GM12878 (cell line): ENCODE data around the gene GDPD2. TPM values are rescaled to one million over a fixed set of nuclear protein-coding genes. Genes with fewer than 3 reads are reported as not detected.

Experiments
- ATAC-seq: fragments of 200-7000 bp; cut with Tn5 transposase; 3 replicates; pipeline ENCODE4 v1.9.1; 2020; ENCODE audit warnings: mild to moderate bottlenecking, moderate library complexity
- BruUV-seq: library from RNA; stranded (reverse); fragments of 400-500 nt; replicated peaks from 2 replicates; lab custom pipeline; 2021; lab: Mats Ljungman, UMichigan
- CTCF ChIA-PET: fragments of 300-600 bp; sonication (Branson Sonifier 250); formaldehyde crosslinking; extraction: SDS; loops from one replicate; lab custom pipeline; 2021; ENCODE audit warnings: inconsistent platforms; lab: Yijun Ruan, JAX
- POLR2A ChIA-PET: fragments of 350-600 bp; formaldehyde crosslinking; extraction: SDS; loops from one replicate; lab custom pipeline; 2021; ENCODE audit warnings: inconsistent platforms; lab: Charles Lee
- RAD21 ChIA-PET: fragments of 300-600 bp; sonication (Branson Sonifier 250); formaldehyde crosslinking; loops from one replicate; lab custom pipeline; 2023; ENCODE audit warnings: antibody characterized with exemption; ENCODE audit not compliant: unreplicated experiment; lab: Charles Lee
- SMC1A ChIA-PET: fragments of 300-600 bp; sonication (Branson Sonifier 250); formaldehyde crosslinking; loops from one replicate; lab custom pipeline; 2023; ENCODE audit not compliant: unreplicated experiment, uncharacterized antibody; lab: Charles Lee
- DNase-seq: peaks from one replicate; pipeline ENCODE4 v3.0.0-alpha.2; 2011; ENCODE audit warnings: low read depth, low spot score
- FAIRE-seq: peaks from 3 replicates; lab custom pipeline; 2011; peaks lifted over from hg19 to GRCh38; lab: Jason Lieb, UNC
- H2AFZ ChIP-seq: 2 replicates; pipeline ENCODE4 v1.6.0; 2011; ENCODE audit warnings: low read depth, low read length, control low read depth; ENCODE audit not compliant: control insufficient read depth
- H3K27ac ChIP-seq: 2 replicates; pipeline ENCODE4 v1.5.1; 2011; ENCODE audit warnings: control low read depth; ENCODE audit not compliant: control insufficient read depth, insufficient read depth
- H3K27me3 ChIP-seq, 2 experiments: replicated peaks in 1 of 2; 2 replicates each; pipeline versions ENCODE4 v1.6.0 to v1.6.1; 2011; ENCODE audit warnings: low read length in 1 of 2; ENCODE audit not compliant: control insufficient read depth in 2 of 2, insufficient read depth in 2 of 2
- H3K36me3 ChIP-seq, 2 experiments: 2 replicates each; pipeline ENCODE4 v1.5.1; 2011; ENCODE audit warnings: low read length in 1 of 2; ENCODE audit not compliant: control insufficient read depth in 2 of 2, insufficient read depth in 2 of 2
- H3K4me1 ChIP-seq: 2 replicates; pipeline ENCODE4 v1.6.1; 2011; ENCODE audit warnings: mild to moderate bottlenecking, low read length, moderate library complexity, mixed read lengths; ENCODE audit not compliant: control insufficient read depth, insufficient read depth
- H3K4me2 ChIP-seq: 2 replicates; pipeline ENCODE4 v1.6.0; 2011; ENCODE audit warnings: control low read depth; ENCODE audit not compliant: control insufficient read depth, insufficient read depth
- H3K4me3 ChIP-seq: fragments of 200-600 bp; sonication (generic); 2 replicates; pipeline ENCODE4 v1.5.1; 2016
- H3K79me2 ChIP-seq: 2 replicates; pipeline ENCODE4 v1.6.0; 2011; ENCODE audit warnings: low read length; ENCODE audit not compliant: control insufficient read depth, insufficient read depth
- H3K9ac ChIP-seq: 2 replicates; pipeline ENCODE4 v1.8.0; 2011; ENCODE audit warnings: low read length, control low read depth, mixed read lengths; ENCODE audit not compliant: control insufficient read depth, insufficient read depth
- H3K9me3 ChIP-seq: replicated peaks from 3 replicates; pipeline ENCODE4 v1.5.1; 2011; ENCODE audit warnings: mild to moderate bottlenecking, low read length; ENCODE audit not compliant: control insufficient read depth, insufficient read depth
- H4K20me1 ChIP-seq: 2 replicates; pipeline ENCODE4 v1.6.0; 2011; ENCODE audit not compliant: control insufficient read depth, insufficient read depth
- ATF3 ChIP-seq: IDR thresholded peaks from 2 replicates; pipeline ENCODE4 v1.6.1; 2011; ENCODE audit warnings: low read depth, mild to moderate bottlenecking, low read length, moderate library complexity, borderline replicate concordance; ENCODE audit errors: extremely low read depth
- ATF7 ChIP-seq: fragments of 450-650 bp; IDR thresholded peaks from 2 replicates; pipeline ENCODE4 v1.6.1; 2016; ENCODE audit warnings: low read depth, mild to moderate bottlenecking
- BCLAF1 ChIP-seq: fragments of 450-650 bp; IDR thresholded peaks from 2 replicates; pipeline ENCODE4 v1.6.1; 2017; ENCODE audit warnings: antibody characterized with exemption, mild to moderate bottlenecking, moderate library complexity
- E4F1 ChIP-seq: fragments of 450-650 bp; IDR thresholded peaks from 2 replicates; pipeline ENCODE4 v1.6.1; 2018; ENCODE audit warnings: borderline replicate concordance, mild to moderate bottlenecking; ENCODE audit not compliant: partially characterized antibody
- HDGF ChIP-seq: fragments of 450-650 bp; IDR thresholded peaks from 2 replicates; pipeline ENCODE4 v1.6.1; 2016; ENCODE audit warnings: antibody characterized with exemption
- IRF5 ChIP-seq: fragments of 450-650 bp; IDR thresholded peaks from 2 replicates; pipeline ENCODE4 v1.6.1; 2017; ENCODE audit warnings: borderline replicate concordance
- MEF2B ChIP-seq: fragments of 450-650 bp; IDR thresholded peaks from 2 replicates; pipeline ENCODE4 v1.6.1; 2018; ENCODE audit warnings: mild to moderate bottlenecking, moderate library complexity; ENCODE audit not compliant: partially characterized antibody, poor library complexity, severe bottlenecking
- MYB ChIP-seq: fragments of 150-350 bp; IDR thresholded peaks from 2 replicates; pipeline ENCODE4 v1.6.1; 2014; ENCODE audit warnings: mild to moderate bottlenecking, low read depth, low read length, borderline replicate concordance
- MYC ChIP-seq: IDR thresholded peaks from 2 replicates; pipeline ENCODE4 v1.6.1; 2011; ENCODE audit warnings: mild to moderate bottlenecking, low read length, moderate library complexity, inconsistent platforms; ENCODE audit not compliant: insufficient read depth, insufficient replicate concordance, insufficient read length, severe bottlenecking
- NR2C1 ChIP-seq: fragments of 450-650 bp; IDR thresholded peaks from 2 replicates; pipeline ENCODE4 v1.6.1; 2017; ENCODE audit warnings: antibody characterized with exemption, mild to moderate bottlenecking, moderate library complexity
- PBX3 ChIP-seq: IDR thresholded peaks from 2 replicates; pipeline ENCODE4 v1.6.1; 2011; ENCODE audit warnings: mild to moderate bottlenecking, low read depth, low read length, moderate library complexity; ENCODE audit not compliant: insufficient replicate concordance
- POU2F2 ChIP-seq: IDR thresholded peaks from 3 replicates; pipeline ENCODE4 v1.6.1; 2011; ENCODE audit warnings: low read depth, mild to moderate bottlenecking, low read length, borderline replicate concordance
- SIN3A ChIP-seq: IDR thresholded peaks from 2 replicates; pipeline ENCODE4 v1.6.1; 2012; ENCODE audit warnings: low read depth, low read length, improper control_type of control experiment
- SMARCA5 ChIP-seq: fragments of 450-650 bp; IDR thresholded peaks from 2 replicates; pipeline ENCODE4 v1.6.1; 2017; ENCODE audit warnings: mild to moderate bottlenecking
- TCF3 ChIP-seq: IDR thresholded peaks from 2 replicates; pipeline ENCODE4 v1.6.1; 2012; ENCODE audit warnings: low read depth, mild to moderate bottlenecking, low read length, borderline replicate concordance; ENCODE audit not compliant: insufficient read depth
- ZZZ3 ChIP-seq: IDR thresholded peaks from 2 replicates; pipeline ENCODE4 v1.6.1; 2011; ENCODE audit warnings: low read depth; ENCODE audit not compliant: control insufficient read depth, insufficient read length
- whole genome bisulfite sequencing: methylation state at CpG from one replicate; pipeline ENCODE4 v1.1.6; 2016; ENCODE audit warnings: low lambda C conversion rate; ENCODE audit not compliant: insufficient replicate concordance, insufficient coverage; ENCODE audit errors: missing lambda C conversion rate; 5-methylcytosine and 5-hydroxymethylcytosine counted together
- in situ Hi-C: fragments of 300-500 bp; cut with MboI; formaldehyde crosslinking; loops from 9 replicates; pipeline ENCODE4 v1.14.3; 2018; ENCODE audit warnings: mixed read lengths
- intact Hi-C: fragments of 100-400 bp; cut with micrococcal nuclease; formaldehyde crosslinking; loops from one replicate; pipeline ENCODE4 v1.14.2; 2022; ENCODE audit not compliant: unreplicated experiment
- polyA plus RNA-seq, 11 experiments: library from polyadenylated mRNA; depleted of rRNA in 4 of 11; unstranded in 6 of 11; stranded (reverse) in 5 of 11; fragments of >200 nt; fragmentation: Nextera tagmentation in 4 of 11; fragmentation: Illumina TruSeq in 1 of 11; extraction: Ambion mirVana in 4 of 11; extraction: Trizol in 1 of 11; gene quantifications; 1 replicate in 1 of 11; 2 replicates in 10 of 11; pipeline versions ENCODE4 v1.2.1 to v1.2.3, GENCODE V29; 2011 to 2016; ENCODE audit warnings: inconsistent platforms in 2 of 11, missing spikeins in 2 of 11, low read depth in 1 of 11
- total RNA-seq, 4 experiments: library from RNA; depleted of rRNA in 3 of 4; stranded (reverse); fragments of >200 nt in 3 of 4; fragmentation: Illumina TruSeq in 1 of 4; extraction: Trizol in 1 of 4; gene quantifications; 2 replicates each; pipeline versions ENCODE4 v1.2.1 to v1.2.3, GENCODE V29; 2013 to 2021

GDPD2 gene
- total and polyA plus RNA-seq, 10 of the 15 experiments (the other 5 are each of a cell fraction or from before 2014, with no cell fraction given), result 0.04 to 0.11 (median 0.09) TPM; not detected in 7

GRCh38 chrX:70442224-70442623 is 19.1 kb downstream of the GDPD2 start:
- ChIA-PET POLR2A (no interaction called here), RAD21 (interaction anchor here (0.8 kb wide), 1 partner anchor 223 kb away, joined by 4 read pairs; no protein-coding TSS in a partner anchor), CTCF (no interaction called here), SMC1A (no interaction called here)
- H3K79me2 ChIP-seq, result no peaks in the 10 kb centered on the region
- no peak for DNase-seq
- ATAC-seq, result no peak
- BruUV-seq, result no TSS peak
- FAIRE-seq, result no peak
- H3K4me2 ChIP-seq, result no peak overlapping the region
- H3K4me1 ChIP-seq, result peaks cover 7% of the 10 kb centered on the region
- no peaks in the 10 kb centered on the region for H3K36me3 ChIP-seq
- H3K9me3 ChIP-seq, result no peaks in the 10 kb centered on the region
- H3K9ac ChIP-seq, result no peak overlapping the region
- no peak overlapping the region for H2AFZ ChIP-seq
- intact Hi-C loops (loop anchor here (10.0 kb wide), 1 partner anchor 63 kb away; no protein-coding TSS in a partner anchor), in situ Hi-C loops (loop anchor here (25.0 kb wide), 1 partner anchor 405 kb away; the partner anchor contains the start of gene AWAT2)
- H3K4me3 ChIP-seq, result no peak overlapping the region
- H3K27me3 ChIP-seq, result peaks cover 0 to 3% of the 10 kb centered on the region in 2 experiments; a peak in 3 of 4 replicates
- 36% methylated on average over 6 of the region's 6 CpGs for WGBS
- no peaks in the 10 kb centered on the region for H4K20me1 ChIP-seq
- no peak overlapping the region for H3K27ac ChIP-seq
- TF ChIP-seq ZZZ3, result no peak
- TF ChIP-seq TCF3, result no peak
- TF ChIP-seq NR2C1, result no peak
- no peak for TF ChIP-seq MYC
- no peak for TF ChIP-seq POU2F2
- no peak for TF ChIP-seq MYB
- TF ChIP-seq PBX3, result no peak
- no peak for TF ChIP-seq ATF7
- no peak for TF ChIP-seq BCLAF1
- no peak for TF ChIP-seq MEF2B
- TF ChIP-seq SMARCA5, result no peak
- TF ChIP-seq ATF3, result no peak
- no peak for TF ChIP-seq IRF5
- TF ChIP-seq E4F1, result no peak
- TF ChIP-seq SIN3A, result no peak
- TF ChIP-seq HDGF, result no peak
